Neuron (in vitro differentiated cells): ENCODE results near the gene STK32C.
"Not testable (repeated sequence)": the region's sequence is repeated elsewhere in the genome, so short reads cannot be mapped to it uniquely, and the experiment has no call there.

Source experiments
- H2AFZ ChIP-seq: one replicate; pipeline ENCODE4 v1.6.1; 2013; ENCODE audit warnings: low read depth, mild to moderate bottlenecking, inconsistent platforms, low read length, moderate library complexity
- H3K27me3 ChIP-seq: one replicate; pipeline ENCODE4 v1.6.1; 2013; ENCODE audit warnings: low read length; ENCODE audit not compliant: insufficient read depth
- H3K36me3 ChIP-seq: one replicate; pipeline ENCODE4 v1.6.1; 2013; ENCODE audit warnings: low read length; ENCODE audit not compliant: insufficient read depth
- H3K4me1 ChIP-seq: one replicate; pipeline ENCODE4 v1.6.1; 2013; ENCODE audit warnings: low read length; ENCODE audit not compliant: insufficient read depth
- H3K4me3 ChIP-seq: 2 replicates; pipeline ENCODE4 v1.5.1; 2013; ENCODE audit warnings: mild to moderate bottlenecking, low read length, moderate library complexity
- H3K9me3 ChIP-seq: one replicate; pipeline ENCODE4 v1.6.1; 2013; ENCODE audit warnings: low read length

The STK32C gene

DNA sequence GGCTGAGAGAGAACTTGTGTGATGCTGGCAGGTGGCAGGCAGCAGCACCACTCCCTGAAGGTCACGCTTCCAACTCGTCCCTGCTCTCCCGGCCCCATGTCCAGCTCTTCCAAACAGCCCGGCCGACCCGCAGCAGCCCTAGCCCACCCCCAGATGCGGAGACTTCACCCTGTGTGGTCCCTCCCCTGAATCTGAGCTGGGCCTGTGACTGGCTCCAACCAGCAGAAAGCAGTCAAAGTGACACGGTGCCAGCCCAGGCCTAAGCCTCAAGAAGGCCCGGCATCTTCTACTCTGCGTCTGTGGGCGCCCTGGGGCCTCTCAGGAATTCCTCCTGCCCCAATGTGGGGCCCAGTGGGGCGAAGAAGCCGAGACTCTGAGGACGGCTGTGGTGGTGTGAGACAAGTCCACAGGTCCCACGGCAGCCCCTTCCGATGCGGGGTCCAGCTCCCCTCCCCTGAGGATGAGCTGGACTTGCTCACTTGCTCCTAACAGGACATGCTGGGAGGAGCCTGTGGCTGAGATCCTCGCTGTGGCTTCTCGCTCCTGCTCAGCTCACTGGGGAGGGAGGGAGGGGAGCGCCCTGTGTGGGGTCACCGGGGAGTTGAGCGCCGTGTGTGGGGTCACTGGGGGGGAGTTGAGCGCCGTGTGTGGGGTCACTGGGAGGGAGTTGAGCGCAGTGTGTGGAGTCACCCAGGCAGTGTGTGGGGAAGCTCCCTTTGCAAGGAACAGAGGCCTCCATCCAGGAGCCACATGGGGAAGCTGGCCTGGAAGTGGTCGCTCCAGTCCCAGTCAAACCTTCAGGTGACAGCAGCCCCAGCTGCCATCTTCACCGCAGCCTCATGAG, 9.5 kb downstream of the STK32C start:
- H3K9me3 ChIP-seq = peaks cover 6% of the 10 kb centered on the region
- no peaks in the 10 kb centered on the region for H3K27me3 ChIP-seq
- no peak overlapping the region for H2AFZ ChIP-seq
- no peaks in the 10 kb centered on the region for H3K36me3 ChIP-seq
- H3K4me3 ChIP-seq = no peak overlapping the region
- peaks cover 18% of the 10 kb centered on the region for H3K4me1 ChIP-seq

GRCh38 chr10:132297526-132297925, 10.2 kb downstream of the STK32C start:
- Histone ChIP-seq H3K9me3 (peaks cover 2% of the 10 kb centered on the region), H3K36me3 (no peaks in the 10 kb centered on the region), H3K27me3 (no peaks in the 10 kb centered on the region), H3K4me3 (no peak overlapping the region), H3K4me1 (peaks cover 22% of the 10 kb centered on the region), H2AFZ (no peak overlapping the region)

- no peak overlapping the region for H2AFZ ChIP-seq
- H3K4me1 ChIP-seq = peaks cover 22% of the 10 kb centered on the region
- no peaks in the 10 kb centered on the region for H3K27me3 ChIP-seq
- H3K9me3 ChIP-seq = peaks cover 2% of the 10 kb centered on the region
- H3K36me3 ChIP-seq = no peaks in the 10 kb centered on the region
- no peak overlapping the region for H3K4me3 ChIP-seq
Measured at GRCh38 chr10:132296666-132297443, 10.9 kb downstream of the STK32C start.

DNA sequence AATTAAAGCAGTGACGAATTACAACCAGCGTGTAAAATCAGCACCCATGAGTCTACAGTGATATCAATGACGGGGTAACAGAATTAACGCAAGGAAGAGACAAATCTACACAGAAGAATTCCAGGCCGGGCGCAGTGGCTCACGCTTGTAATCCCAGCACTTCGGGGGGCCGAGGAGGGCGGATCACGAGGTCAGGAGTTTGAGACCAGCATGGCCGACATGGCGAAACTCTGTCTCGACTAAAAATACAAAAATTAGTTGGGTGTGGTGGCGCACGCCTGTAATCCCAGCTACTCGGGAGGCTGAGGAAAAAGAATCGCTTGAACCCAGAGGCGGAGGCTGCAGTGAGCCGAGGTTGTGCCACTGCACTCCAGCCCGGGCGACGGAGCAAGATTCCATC, 12.3 kb downstream of the STK32C start:
- not testable (repeated sequence) for H3K36me3 ChIP-seq, H3K27me3 ChIP-seq, H2AFZ ChIP-seq, H3K9me3 ChIP-seq, H3K4me3 ChIP-seq
- peaks cover 22% of the 10 kb centered on the region for H3K4me1 ChIP-seq

- no peaks in the 10 kb centered on the region for H3K36me3 ChIP-seq
- peaks cover 22% of the 10 kb centered on the region for H3K4me1 ChIP-seq
- H3K27me3 ChIP-seq = no peaks in the 10 kb centered on the region
- H3K4me3 ChIP-seq = no peak overlapping the region
- peaks cover 2% of the 10 kb centered on the region for H3K9me3 ChIP-seq
- H2AFZ ChIP-seq = no peak overlapping the region
Measured at GRCh38 chr10:132294561-132295318, 13.0 kb downstream of the STK32C start.

DNA sequence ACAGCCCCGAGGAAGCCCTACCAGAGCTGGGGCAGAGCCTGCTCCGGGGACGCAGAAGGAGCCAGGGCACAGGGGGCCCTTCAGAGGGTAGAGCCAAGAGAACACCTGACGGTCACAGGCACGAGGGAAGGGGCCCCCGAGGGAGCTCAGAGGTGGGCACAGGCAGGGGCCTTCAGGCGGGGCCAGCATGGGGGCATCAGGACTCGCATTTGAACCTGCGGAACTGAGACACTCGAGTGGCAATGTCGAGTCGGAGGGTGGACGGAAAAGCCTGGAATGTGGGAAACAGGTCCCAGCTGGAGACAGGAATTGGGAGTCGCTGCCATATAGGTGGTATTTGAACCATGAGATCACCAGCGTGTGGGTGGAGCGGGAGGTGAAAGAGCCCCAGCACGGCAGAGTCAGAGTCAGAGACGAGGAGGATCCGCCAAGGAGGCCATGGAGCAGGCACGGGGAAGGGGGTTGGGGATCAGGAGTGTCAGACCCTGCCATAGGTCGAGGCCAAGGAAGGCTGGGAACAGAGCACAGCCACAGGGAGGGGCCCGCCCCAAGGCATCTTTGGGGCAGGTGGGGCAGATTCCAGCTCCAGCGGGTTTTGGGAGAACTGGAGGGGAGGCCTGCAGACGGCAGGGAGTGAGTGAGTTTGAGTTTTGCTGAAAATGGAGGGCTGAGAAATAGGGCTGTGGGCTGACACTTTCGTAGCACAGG, 13.8 kb downstream of the STK32C start:
- H3K36me3 ChIP-seq = no peaks in the 10 kb centered on the region
- H3K27me3 ChIP-seq = no peaks in the 10 kb centered on the region
- no peak overlapping the region for H3K4me3 ChIP-seq
- H3K9me3 ChIP-seq = no peaks in the 10 kb centered on the region
- peaks cover 22% of the 10 kb centered on the region for H3K4me1 ChIP-seq
- H2AFZ ChIP-seq = no peak overlapping the region

DNA sequence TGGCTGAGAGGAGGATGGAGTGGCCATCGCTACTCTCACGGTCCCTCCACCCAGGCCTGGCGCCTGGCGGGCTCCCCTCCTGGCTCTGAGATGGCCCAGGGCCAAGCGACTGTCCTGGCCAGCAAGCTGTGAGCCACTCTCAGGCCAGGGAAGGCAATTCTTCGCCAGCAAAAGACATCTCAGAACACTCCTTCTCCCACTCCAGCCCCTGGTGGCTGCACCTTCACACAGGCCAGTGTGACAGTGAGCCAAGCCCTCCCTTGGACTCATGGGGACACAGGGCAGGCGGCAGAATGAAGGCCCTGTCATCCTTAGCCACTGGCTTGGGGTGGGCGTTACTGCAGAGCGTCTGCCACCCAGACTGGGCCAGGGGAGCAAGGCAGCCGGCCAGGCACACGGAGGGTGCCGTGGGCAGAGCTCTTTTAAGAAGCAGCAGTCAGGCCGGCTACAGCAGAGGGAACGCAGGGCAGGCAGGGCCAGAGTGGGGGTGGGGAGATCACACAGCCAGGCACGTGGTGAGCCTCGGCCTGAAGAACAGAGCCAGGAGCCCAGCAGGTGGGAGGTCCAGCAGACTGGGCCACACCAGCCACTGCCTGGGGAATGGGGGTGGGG, 14.4 kb downstream of the STK32C start:
- H3K27me3 ChIP-seq = no peaks in the 10 kb centered on the region
- no peak overlapping the region for H2AFZ ChIP-seq
- peaks cover 20% of the 10 kb centered on the region for H3K4me1 ChIP-seq
- no peaks in the 10 kb centered on the region for H3K9me3 ChIP-seq
- no peaks in the 10 kb centered on the region for H3K36me3 ChIP-seq
- H3K4me3 ChIP-seq = no peak overlapping the region

GRCh38 chr10:132292287-132293200, 15.2 kb downstream of the STK32C start:
- Histone ChIP-seq H2AFZ (no peak overlapping the region), H3K9me3 (no peaks in the 10 kb centered on the region), H3K27me3 (no peaks in the 10 kb centered on the region), H3K4me3 (no peak overlapping the region), H3K36me3 (no peaks in the 10 kb centered on the region), H3K4me1 (peaks cover 14% of the 10 kb centered on the region)

GRCh38 chr10:132291826-132292225, 15.9 kb downstream of the STK32C start:
- peaks cover 14% of the 10 kb centered on the region for H3K4me1 ChIP-seq
- H3K27me3 ChIP-seq = no peaks in the 10 kb centered on the region
- H3K4me3 ChIP-seq = no peak overlapping the region
- H3K9me3 ChIP-seq = no peaks in the 10 kb centered on the region
- H2AFZ ChIP-seq = no peak overlapping the region
- H3K36me3 ChIP-seq = no peaks in the 10 kb centered on the region

DNA sequence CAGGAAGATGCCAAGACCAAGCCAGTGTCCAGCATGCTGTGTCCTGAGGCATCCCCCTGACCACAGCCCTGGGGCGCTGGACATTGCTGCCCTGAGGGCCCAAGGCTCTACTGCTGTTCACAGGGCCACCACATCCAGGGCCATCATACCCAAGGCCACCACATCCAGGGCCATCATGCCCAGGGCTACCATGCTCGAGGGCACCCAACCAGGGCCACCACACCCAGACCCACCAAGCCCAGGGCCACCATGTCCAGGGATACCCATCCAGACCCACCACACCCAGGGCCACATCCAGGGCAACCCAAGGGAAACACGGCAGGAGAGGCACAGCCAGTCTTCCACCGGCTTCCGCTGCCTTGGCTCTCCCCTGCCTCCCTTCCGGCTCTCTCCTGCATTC, 17.1 kb downstream of the STK32C start:
- H3K36me3 ChIP-seq = no peaks in the 10 kb centered on the region
- no peak overlapping the region for H2AFZ ChIP-seq
- H3K4me1 ChIP-seq = peaks cover 14% of the 10 kb centered on the region
- no peak overlapping the region for H3K4me3 ChIP-seq
- H3K27me3 ChIP-seq = no peaks in the 10 kb centered on the region
- H3K9me3 ChIP-seq = no peaks in the 10 kb centered on the region

- H3K9me3 ChIP-seq = no peaks in the 10 kb centered on the region
- H3K36me3 ChIP-seq = no peaks in the 10 kb centered on the region
- no peaks in the 10 kb centered on the region for H3K27me3 ChIP-seq
- peaks cover 14% of the 10 kb centered on the region for H3K4me1 ChIP-seq
- no peak overlapping the region for H2AFZ ChIP-seq
- no peak overlapping the region for H3K4me3 ChIP-seq
Measured at GRCh38 chr10:132289439-132289838, 18.3 kb downstream of the STK32C start.
